PC-3 (cell line): Measurements from ENCODE around the gene ASB14.

ENCODE experiments used
- EZH2phosphoT487 ChIP-seq: fragments of 300-600 bp; sonication (generic); IDR thresholded peaks from 2 replicates; pipeline ENCODE4 v1.6.1; 2018; ENCODE audit warnings: mild to moderate bottlenecking, antibody characterized with exemption, low read length, borderline replicate concordance
- TF ChIP-seq, protein P1 (sequence below): fragments of 300-600 bp; sonication (generic); conservative IDR thresholded peaks from 2 replicates; pipeline ENCODE4 v1.5.1; 2017; ENCODE audit warnings: antibody characterized with exemption, low read depth, mild to moderate bottlenecking, low read length

DNA sequence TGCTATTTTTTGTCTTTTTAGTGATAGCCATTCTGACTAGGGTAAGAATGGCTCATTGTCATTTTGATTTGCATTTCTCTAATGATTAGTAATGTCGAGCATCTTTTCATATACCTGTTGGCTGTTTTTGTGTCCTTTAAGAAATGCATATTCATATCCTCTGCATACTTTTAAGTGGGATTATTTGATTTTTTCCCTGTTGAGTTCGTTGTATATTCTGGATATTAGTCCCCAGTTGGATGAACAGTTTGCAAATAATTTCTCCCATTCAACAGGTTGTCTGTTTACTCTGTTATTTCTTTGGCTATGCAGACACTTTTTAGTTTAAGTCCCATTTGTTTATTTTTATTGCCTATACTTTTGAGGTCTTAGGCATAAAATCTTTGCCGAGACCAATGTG, 30.6 kb downstream of the ASB14 start:
- TF ChIP-seq, protein P1, sequence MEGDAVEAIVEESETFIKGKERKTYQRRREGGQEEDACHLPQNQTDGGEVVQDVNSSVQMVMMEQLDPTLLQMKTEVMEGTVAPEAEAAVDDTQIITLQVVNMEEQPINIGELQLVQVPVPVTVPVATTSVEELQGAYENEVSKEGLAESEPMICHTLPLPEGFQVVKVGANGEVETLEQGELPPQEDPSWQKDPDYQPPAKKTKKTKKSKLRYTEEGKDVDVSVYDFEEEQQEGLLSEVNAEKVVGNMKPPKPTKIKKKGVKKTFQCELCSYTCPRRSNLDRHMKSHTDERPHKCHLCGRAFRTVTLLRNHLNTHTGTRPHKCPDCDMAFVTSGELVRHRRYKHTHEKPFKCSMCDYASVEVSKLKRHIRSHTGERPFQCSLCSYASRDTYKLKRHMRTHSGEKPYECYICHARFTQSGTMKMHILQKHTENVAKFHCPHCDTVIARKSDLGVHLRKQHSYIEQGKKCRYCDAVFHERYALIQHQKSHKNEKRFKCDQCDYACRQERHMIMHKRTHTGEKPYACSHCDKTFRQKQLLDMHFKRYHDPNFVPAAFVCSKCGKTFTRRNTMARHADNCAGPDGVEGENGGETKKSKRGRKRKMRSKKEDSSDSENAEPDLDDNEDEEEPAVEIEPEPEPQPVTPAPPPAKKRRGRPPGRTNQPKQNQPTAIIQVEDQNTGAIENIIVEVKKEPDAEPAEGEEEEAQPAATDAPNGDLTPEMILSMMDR, result no peak
- no peak for TF ChIP-seq EZH2phosphoT487
